H1 (cell line): Measurements from ENCODE around the gene CACNA1A. TPM values are rescaled to one million over a fixed set of nuclear protein-coding genes. Genes with fewer than 3 reads are reported as not detected.

Experiments
- HDAC2 ChIP-seq, 2 experiments: fragments of 300-600 bp in 1 of 2; sonication (generic) in 1 of 2; IDR thresholded peaks; 2 replicates each; pipeline ENCODE4 v1.6.1; 2011 to 2012; ENCODE audit warnings: low read depth in 2 of 2, low read length in 2 of 2, mild to moderate bottlenecking in 2 of 2, moderate library complexity in 2 of 2, borderline replicate concordance in 1 of 2, inconsistent platforms in 1 of 2
- polyA plus RNA-seq, 7 experiments: library from polyadenylated mRNA; depleted of rRNA in 3 of 7; stranded (reverse) in 5 of 7; unstranded in 2 of 7; fragments of >200 nt in 5 of 7; fragments of 200-250 nt in 2 of 7; gene quantifications; 1 replicate in 5 of 7; 2 replicates in 1 of 7; 4 replicates in 1 of 7; pipeline versions ENCODE4 v1.2.1 to v1.2.3, GENCODE V29; 2011 to 2013; ENCODE audit warnings: missing spikeins in 2 of 7, mixed read lengths in 2 of 7
- total RNA-seq: library from RNA; stranded (reverse); fragmentation: NEBNext Ultra II Directional; extraction: Animal tissue kit (Norgen Biotek cat#: 25700); gene quantifications from 2 replicates; pipeline ENCODE4 v1.2.1, GENCODE V29; 2021

CACNA1A gene
- total and polyA plus RNA-seq, 2 of the 8 experiments (the other 6 are each of a cell fraction or from before 2014, with no cell fraction given) = 10.7 to 25.3 TPM

DNA sequence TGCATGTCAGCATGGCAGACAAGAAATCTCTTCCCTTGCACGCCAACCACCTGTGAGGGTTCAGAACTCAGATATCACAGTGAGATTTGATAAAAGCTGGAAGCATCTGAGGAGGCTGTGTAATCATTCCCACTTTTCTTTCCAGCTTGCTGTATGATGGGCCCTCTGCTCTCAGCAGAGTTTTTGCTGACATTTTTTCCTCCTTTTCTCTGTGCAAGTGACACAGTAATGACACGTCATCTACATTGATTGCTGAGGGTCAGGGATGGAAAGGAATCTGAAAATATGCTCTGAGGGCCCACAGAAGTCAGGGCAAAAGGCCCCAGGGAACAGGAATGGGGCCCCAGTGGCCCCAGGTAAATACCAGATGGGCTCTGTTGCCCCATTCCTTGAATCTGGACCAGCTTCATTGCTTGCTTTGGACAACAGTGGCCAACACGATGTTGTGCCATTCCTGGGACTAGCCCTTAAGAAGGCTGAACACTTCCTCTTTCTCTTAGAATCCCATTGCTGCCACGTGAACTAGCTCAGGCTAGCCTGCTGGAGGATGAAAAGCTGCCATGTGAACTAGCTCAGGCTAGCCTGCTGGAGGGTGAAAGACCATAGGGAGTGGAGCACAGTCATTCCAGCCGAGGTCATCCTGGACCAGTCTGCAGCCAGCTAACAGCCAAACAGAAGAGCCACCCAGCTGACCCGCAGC, 68.2 kb downstream of the CACNA1A start (continued):
- no peak for TF ChIP-seq HDAC2 (IDR thresholded peaks at IDR 0.05; ENCODE audit: borderline replicate concordance in 1 of 2, low read depth in 2 of 2, low read length in 2 of 2)
